ENCODE results near the gene CREB3L1. TPM values are rescaled to one million over a fixed set of nuclear protein-coding genes. Genes with fewer than 3 reads are reported as not detected.

Gene CREB3L1
- total RNA-seq, 6 experiments from 2014 or later, result 0.07 to 0.37 (median 0.24) TPM

GRCh38 chr11:46263120-46263519 is 14.3 kb upstream of the CREB3L1 start:
- TF ChIP-seq POLR2A (IDR thresholded peaks at IDR 0.05), result no peak
- TF ChIP-seq, protein P1, sequence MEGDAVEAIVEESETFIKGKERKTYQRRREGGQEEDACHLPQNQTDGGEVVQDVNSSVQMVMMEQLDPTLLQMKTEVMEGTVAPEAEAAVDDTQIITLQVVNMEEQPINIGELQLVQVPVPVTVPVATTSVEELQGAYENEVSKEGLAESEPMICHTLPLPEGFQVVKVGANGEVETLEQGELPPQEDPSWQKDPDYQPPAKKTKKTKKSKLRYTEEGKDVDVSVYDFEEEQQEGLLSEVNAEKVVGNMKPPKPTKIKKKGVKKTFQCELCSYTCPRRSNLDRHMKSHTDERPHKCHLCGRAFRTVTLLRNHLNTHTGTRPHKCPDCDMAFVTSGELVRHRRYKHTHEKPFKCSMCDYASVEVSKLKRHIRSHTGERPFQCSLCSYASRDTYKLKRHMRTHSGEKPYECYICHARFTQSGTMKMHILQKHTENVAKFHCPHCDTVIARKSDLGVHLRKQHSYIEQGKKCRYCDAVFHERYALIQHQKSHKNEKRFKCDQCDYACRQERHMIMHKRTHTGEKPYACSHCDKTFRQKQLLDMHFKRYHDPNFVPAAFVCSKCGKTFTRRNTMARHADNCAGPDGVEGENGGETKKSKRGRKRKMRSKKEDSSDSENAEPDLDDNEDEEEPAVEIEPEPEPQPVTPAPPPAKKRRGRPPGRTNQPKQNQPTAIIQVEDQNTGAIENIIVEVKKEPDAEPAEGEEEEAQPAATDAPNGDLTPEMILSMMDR (IDR thresholded peaks at IDR 0.05), result no peak
- Histone ChIP-seq H3K27me3 (no peaks in the 10 kb centered on the region), H3K4me3 (no peak overlapping the region), H3K36me3 (no peaks in the 10 kb centered on the region), H3K4me1 (no peaks in the 10 kb centered on the region), H3K27ac (no peak overlapping the region), H3K9me3 (no peaks in the 10 kb centered on the region)
- no peak for DNase-seq
- ATAC-seq, result peak in 1 of 4 donors; percentile 22
- intact Hi-C loops (cut with DNase I), result no loop called here
- 90% methylated on average over 3 of the region's 3 CpGs for WGBS (ENCODE audit: insufficient coverage, low coverage, low lambda C conversion rate, missing lambda C conversion rate)

DNA sequence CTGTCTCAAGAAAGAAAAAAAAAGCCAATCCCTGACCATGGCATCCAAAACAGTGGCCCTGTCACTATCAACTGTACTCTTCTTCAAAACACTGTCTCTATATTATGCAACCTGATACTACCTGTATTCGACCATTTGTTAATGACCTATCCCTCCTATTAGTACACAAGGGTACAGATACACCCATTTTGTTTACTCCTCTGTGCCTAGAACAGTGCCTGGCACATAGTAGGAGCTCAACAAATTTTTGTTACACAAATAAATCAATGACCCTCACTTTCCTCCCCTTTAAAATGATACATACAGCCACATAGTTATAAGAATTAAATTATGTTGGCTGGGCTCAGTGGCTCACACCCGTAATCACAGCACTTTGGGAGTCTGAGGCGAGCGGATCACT is 13.4 kb upstream of the CREB3L1 start:
- Histone ChIP-seq H3K27me3 (no peaks in the 10 kb centered on the region), H3K4me3 (no peak overlapping the region), H3K9me3 (no peaks in the 10 kb centered on the region), H3K4me1 (no peaks in the 10 kb centered on the region), H3K27ac (no peak overlapping the region), H3K36me3 (no peaks in the 10 kb centered on the region)
- no peak for ATAC-seq
- DNase-seq, result no peak
- intact Hi-C loops (cut with DNase I), result no loop called here
- TF ChIP-seq, protein P1 (IDR thresholded peaks at IDR 0.05), result no peak
- no peak for TF ChIP-seq POLR2A (IDR thresholded peaks at IDR 0.05)
- WGBS (ENCODE audit: insufficient coverage, low coverage, low lambda C conversion rate, missing lambda C conversion rate), result 77% methylated on average over 2 of the region's 4 CpGs

DNA sequence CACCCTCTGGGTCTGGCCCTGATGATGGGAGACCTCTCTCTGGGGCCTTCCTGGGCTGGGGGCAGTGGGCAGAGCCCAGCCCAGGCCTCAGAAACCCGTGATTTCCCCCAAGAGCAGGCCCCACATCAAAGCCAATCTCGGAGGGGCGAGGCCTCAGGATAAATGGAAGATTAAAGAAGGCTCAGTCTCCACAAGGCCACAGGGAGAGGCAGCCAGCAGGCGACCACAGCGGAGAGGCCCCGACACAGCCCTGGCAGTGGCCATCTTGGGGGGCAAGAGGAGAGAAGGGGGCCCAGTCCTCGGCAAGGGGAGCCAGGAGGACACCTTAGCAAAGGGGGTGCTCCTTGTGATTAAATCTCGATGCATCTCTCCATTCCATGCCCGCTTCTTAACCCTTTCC is 12.5 kb upstream of the CREB3L1 start:
- DNase-seq (no peak), ATAC-seq (peak in 1 of 4 donors; percentile 35)
- Histone ChIP-seq H3K4me3 (no peak overlapping the region), H3K36me3 (no peaks in the 10 kb centered on the region), H3K27me3 (peaks cover 0 to 7% of the 10 kb centered on the region in 2 donors), H3K9me3 (no peaks in the 10 kb centered on the region), H3K27ac (no peak overlapping the region), H3K4me1 (no peaks in the 10 kb centered on the region)
- intact Hi-C loops (cut with DNase I), result no loop called here
- TF ChIP-seq POLR2A (IDR thresholded peaks at IDR 0.05), result no peak
- TF ChIP-seq, protein P1 (IDR thresholded peaks at IDR 0.05), result no peak
- 100% methylated on average over 1 of the region's 9 CpGs for WGBS (ENCODE audit: insufficient coverage, low coverage, low lambda C conversion rate, missing lambda C conversion rate)

DNA sequence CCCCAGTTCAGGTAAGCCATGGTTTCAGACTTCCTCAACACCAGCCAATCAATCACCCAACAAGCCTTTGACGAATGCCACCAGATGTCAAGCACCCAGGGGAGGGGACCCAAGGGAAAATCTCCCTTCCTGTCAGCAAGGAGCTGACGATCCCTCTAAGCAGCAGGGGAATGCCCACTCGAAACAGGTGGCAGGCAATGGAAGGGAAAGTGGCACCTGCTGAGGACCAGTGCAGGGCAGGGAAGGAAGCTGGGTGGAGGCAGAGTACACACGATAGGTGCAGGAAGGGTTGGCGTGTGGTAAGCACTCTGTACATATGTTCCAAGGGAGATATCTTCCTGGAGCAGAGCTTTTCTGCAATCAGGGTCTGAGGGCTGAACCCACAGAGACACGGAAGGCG is 11.7 kb upstream of the CREB3L1 start:
- H3K9me3 ChIP-seq, result no peaks in the 10 kb centered on the region
- no peak for TF ChIP-seq POLR2A (IDR thresholded peaks at IDR 0.05)
- TF ChIP-seq, protein P1 (IDR thresholded peaks at IDR 0.05), result no peak
- no peaks in the 10 kb centered on the region for H3K4me1 ChIP-seq
- peaks cover 0 to 7% of the 10 kb centered on the region in 2 donors for H3K27me3 ChIP-seq
- 65% methylated on average over 5 of the region's 7 CpGs for WGBS (ENCODE audit: insufficient coverage, low coverage, low lambda C conversion rate, missing lambda C conversion rate)
- ATAC-seq (no peak), DNase-seq (no peak)
- intact Hi-C loops (cut with DNase I), result no loop called here
- H3K4me3 ChIP-seq, result no peak overlapping the region
- H3K27ac ChIP-seq, result no peak overlapping the region
- H3K36me3 ChIP-seq, result no peaks in the 10 kb centered on the region

GRCh38 chr11:46267930-46268329 is 9.5 kb upstream of the CREB3L1 start:
- intact Hi-C loops (cut with DNase I), result no loop called here
- Histone ChIP-seq H3K27me3 (peaks cover 0 to 7% of the 10 kb centered on the region in 2 donors), H3K9me3 (no peaks in the 10 kb centered on the region), H3K27ac (no peak overlapping the region), H3K4me3 (no peak overlapping the region), H3K36me3 (no peaks in the 10 kb centered on the region), H3K4me1 (peaks cover 0 to under 1% (median 0%) of the 10 kb centered on the region in 4 donors)
- DNase-seq (no peak), ATAC-seq (no peak)
- TF ChIP-seq POLR2A (IDR thresholded peaks at IDR 0.05), result no peak
- TF ChIP-seq, protein P1 (IDR thresholded peaks at IDR 0.05), result no peak

Measured in right lobe of liver (tissue), 6 donors.